ENCODE measurements around the gene CEACAM18. TPM values are rescaled to one million over a fixed set of nuclear protein-coding genes. Genes with fewer than 3 reads are reported as not detected.
A peak's percentile ranks its signal among the peaks of the same experiment; 100 is the strongest.
"Not testable (repeated sequence)": the region's sequence is repeated elsewhere in the genome, so short reads cannot be mapped to it uniquely, and the experiment has no call there.

The CEACAM18 gene
- total and polyA plus RNA-seq, 2 of the 8 experiments (the other 6 are each of a cell fraction or from before 2014, with no cell fraction given), result not detected

- H3K9ac ChIP-seq (replicated peaks in 1 of 4; ENCODE audit: extremely low read depth in 1 of 4, low read depth in 3 of 4, low read length in 3 of 4); H3K56ac ChIP-seq (replicated peaks; ENCODE audit: insufficient read length, low read depth, low read length); H2BK12ac ChIP-seq (ENCODE audit: low read depth, low read length); H3K27ac ChIP-seq (ENCODE audit: low read depth, low read length); H3K18ac ChIP-seq (ENCODE audit: extremely low read depth, low read length); H4K20me1 ChIP-seq (replicated peaks in 1 of 2; ENCODE audit: control insufficient read depth in 1 of 2, insufficient read depth in 2 of 2, low read length in 2 of 2); H3K4me2 ChIP-seq (ENCODE audit: insufficient read depth in 1 of 2, low read depth in 2 of 2, low read length in 2 of 2); H3K79me1 ChIP-seq (ENCODE audit: low read depth, low read length); H2AK5ac ChIP-seq (ENCODE audit: low read depth, low read length); H2AFZ ChIP-seq (ENCODE audit: low read length); H2BK20ac ChIP-seq (ENCODE audit: low read length); H3K23ac ChIP-seq (ENCODE audit: insufficient read length); FAIRE-seq; H3K79me2 ChIP-seq (ENCODE audit: control insufficient read depth in 1 of 2, insufficient read depth in 2 of 2, low read length in 2 of 2); POLR2A ChIA-PET (ENCODE audit: partially characterized antibody); H3K36me3 ChIP-seq (ENCODE audit: control insufficient read depth in 2 of 4, insufficient read depth in 4 of 4, low read length in 3 of 4); H2BK15ac ChIP-seq (ENCODE audit: low read length); H4K5ac ChIP-seq (ENCODE audit: insufficient read length, low read depth, low read length); H3K23me2 ChIP-seq (ENCODE audit: low read depth, low read length); H4K8ac ChIP-seq (ENCODE audit: extremely low read depth, insufficient read depth, low read length); H3K4ac ChIP-seq (replicated peaks; ENCODE audit: insufficient read length, low read depth, low read length); H3K4me1 ChIP-seq (replicated peaks in 1 of 4; ENCODE audit: control insufficient read depth in 3 of 4, insufficient read depth in 4 of 4, low read length in 3 of 4); DNase-seq (ENCODE audit: low read depth in 1 of 2, low spot score in 2 of 2); H4K91ac ChIP-seq (replicated peaks; ENCODE audit: insufficient read length, low read length); H2BK5ac ChIP-seq (ENCODE audit: low read depth, low read length); H2BK120ac ChIP-seq (replicated peaks; ENCODE audit: low read depth, low read length); H3K27me3 ChIP-seq (replicated peaks in 1 of 4; ENCODE audit: control insufficient read depth in 3 of 4, extremely low read depth in 1 of 4, insufficient read depth in 3 of 4, low read length in 3 of 4); CTCF ChIA-PET (ENCODE audit: partially characterized antibody); H3K14ac ChIP-seq (ENCODE audit: insufficient read length): not testable (repeated sequence)
- H3K4me3 ChIP-seq (ENCODE audit: extremely low read depth in 1 of 4, insufficient read depth in 2 of 4, low read depth in 3 of 4, low read length in 4 of 4), result 0 out of 8 replicates have a peak overlapping the region, but pooled peaks of 1 of the 4 experiments have one; percentile 26
- 65% methylated on average over 14 of the region's 33 CpGs; no CpG with 5 or more reads in 1 of the 2 experiments for WGBS, 2 experiments (ENCODE audit: extremely low coverage in 1 of 2, insufficient coverage in 1 of 2, insufficient read length in 1 of 2, insufficient replicate concordance in 2 of 2, low coverage in 1 of 2, low lambda C conversion rate in 2 of 2, missing lambda C conversion rate in 1 of 2)
- peaks cover 22 to 33% of the 10 kb centered on the region in 2 experiments; a peak in 3 of 4 replicates for H3K9me3 ChIP-seq (ENCODE audit: insufficient read depth in 2 of 2, low read depth in 1 of 2, low read length in 1 of 2)
Measured at GRCh38 chr19:51463976-51464581, 14.3 kb upstream of the CEACAM18 start.

Measured in H1 (cell line).